ENCODE results near the gene G2E3.
"Not testable (repeated sequence)": the region's sequence is repeated elsewhere in the genome, so short reads cannot be mapped to it uniquely, and the experiment has no call there.

The G2E3 gene

GRCh38 chr14:30564235-30564867, 5.4 kb downstream of the G2E3 start:
- no peaks in the 10 kb centered on the region for H3K36me3 ChIP-seq (ENCODE audit: insufficient read depth, low read length)
- H3K4me1 ChIP-seq (ENCODE audit: control insufficient read depth, insufficient read depth, low read length) = peaks cover 7% of the 10 kb centered on the region

GRCh38 chr14:30564868-30565248, 5.9 kb downstream of the G2E3 start:
- H3K9ac ChIP-seq (ENCODE audit: low read depth, low read length) = no peak overlapping the region
- no peak overlapping the region for H3K4me2 ChIP-seq (ENCODE audit: low read length)
- H3K27me3 ChIP-seq (ENCODE audit: control insufficient read depth, insufficient read depth, low read length) = no peaks in the 10 kb centered on the region
- H3K36me3 ChIP-seq (ENCODE audit: insufficient read depth, low read length) = no peaks in the 10 kb centered on the region
- H3K4me1 ChIP-seq (ENCODE audit: control insufficient read depth, insufficient read depth, low read length) = peaks cover 7% of the 10 kb centered on the region
- H3K9me3 ChIP-seq (replicated peaks; ENCODE audit: low read length) = no peaks in the 10 kb centered on the region
- no peak overlapping the region for H3K4me3 ChIP-seq (ENCODE audit: low read length)

More at GRCh38 chr14:30564235-30564867, 5.4 kb downstream of the G2E3 start:
- Histone ChIP-seq H3K9me3 (replicated peaks; ENCODE audit: low read length) (no peaks in the 10 kb centered on the region), H3K27me3 (ENCODE audit: control insufficient read depth, insufficient read depth, low read length) (no peaks in the 10 kb centered on the region), H3K4me2 (ENCODE audit: low read length) (no peak overlapping the region), H3K4me3 (ENCODE audit: low read length) (no peak overlapping the region), H3K9ac (ENCODE audit: low read depth, low read length) (no peak overlapping the region)

- peaks cover 24% of the 10 kb centered on the region for H3K4me1 ChIP-seq (ENCODE audit: control insufficient read depth, insufficient read depth, low read length)
- no peak overlapping the region for H3K4me2 ChIP-seq (ENCODE audit: low read length)
- no peaks in the 10 kb centered on the region for H3K36me3 ChIP-seq (ENCODE audit: insufficient read depth, low read length)
- no peak overlapping the region for H3K4me3 ChIP-seq (ENCODE audit: low read length)
- H3K9me3 ChIP-seq (replicated peaks; ENCODE audit: low read length) = no peaks in the 10 kb centered on the region
- no peaks in the 10 kb centered on the region for H3K27me3 ChIP-seq (ENCODE audit: control insufficient read depth, insufficient read depth, low read length)
- H3K9ac ChIP-seq (ENCODE audit: low read depth, low read length) = no peak overlapping the region
These were observed 10.4 kb downstream of the G2E3 start for GRCh38 chr14:30569216-30569902.

GRCh38 chr14:30569903-30570226, 10.9 kb downstream of the G2E3 start:
- Histone ChIP-seq H3K4me2 (ENCODE audit: low read length) (no peak overlapping the region), H3K4me3 (ENCODE audit: low read length) (no peak overlapping the region), H3K36me3 (ENCODE audit: insufficient read depth, low read length) (no peaks in the 10 kb centered on the region), H3K27me3 (ENCODE audit: control insufficient read depth, insufficient read depth, low read length) (no peaks in the 10 kb centered on the region), H3K9me3 (replicated peaks; ENCODE audit: low read length) (no peaks in the 10 kb centered on the region), H3K9ac (ENCODE audit: low read depth, low read length) (no peak overlapping the region), H3K4me1 (ENCODE audit: control insufficient read depth, insufficient read depth, low read length) (peaks cover 24% of the 10 kb centered on the region)

GRCh38 chr14:30572237-30572636, 13.3 kb downstream of the G2E3 start:
- H3K4me3 ChIP-seq (ENCODE audit: low read length) = no peak overlapping the region
- no peaks in the 10 kb centered on the region for H3K27me3 ChIP-seq (ENCODE audit: control insufficient read depth, insufficient read depth, low read length)
- peaks cover 25% of the 10 kb centered on the region for H3K4me1 ChIP-seq (ENCODE audit: control insufficient read depth, insufficient read depth, low read length)
- H3K9me3 ChIP-seq (replicated peaks; ENCODE audit: low read length) = no peaks in the 10 kb centered on the region
- no peaks in the 10 kb centered on the region for H3K36me3 ChIP-seq (ENCODE audit: insufficient read depth, low read length)
- H3K9ac ChIP-seq (ENCODE audit: low read depth, low read length) = no peak overlapping the region
- H3K4me2 ChIP-seq (ENCODE audit: low read length) = no peak overlapping the region

GRCh38 chr14:30572771-30573170, 13.8 kb downstream of the G2E3 start:
- H3K36me3 ChIP-seq (ENCODE audit: insufficient read depth, low read length) = no peaks in the 10 kb centered on the region
- peaks cover 28% of the 10 kb centered on the region for H3K4me1 ChIP-seq (ENCODE audit: control insufficient read depth, insufficient read depth, low read length)
- no peak overlapping the region for H3K9ac ChIP-seq (ENCODE audit: low read depth, low read length)
- H3K27me3 ChIP-seq (ENCODE audit: control insufficient read depth, insufficient read depth, low read length) = no peaks in the 10 kb centered on the region
- no peaks in the 10 kb centered on the region for H3K9me3 ChIP-seq (replicated peaks; ENCODE audit: low read length)
- H3K4me3 ChIP-seq (ENCODE audit: low read length) = no peak overlapping the region
- no peak overlapping the region for H3K4me2 ChIP-seq (ENCODE audit: low read length)

GRCh38 chr14:30573226-30573814, 14.4 kb downstream of the G2E3 start:
- H3K36me3 ChIP-seq (ENCODE audit: insufficient read depth, low read length) = no peaks in the 10 kb centered on the region
- no peak overlapping the region for H3K4me3 ChIP-seq (ENCODE audit: low read length)
- H3K9me3 ChIP-seq (replicated peaks; ENCODE audit: low read length) = no peaks in the 10 kb centered on the region
- peaks cover 28% of the 10 kb centered on the region for H3K4me1 ChIP-seq (ENCODE audit: control insufficient read depth, insufficient read depth, low read length)
- no peak overlapping the region for H3K9ac ChIP-seq (ENCODE audit: low read depth, low read length)
- no peaks in the 10 kb centered on the region for H3K27me3 ChIP-seq (ENCODE audit: control insufficient read depth, insufficient read depth, low read length)
- no peak overlapping the region for H3K4me2 ChIP-seq (ENCODE audit: low read length)

GRCh38 chr14:30573966-30574365, 15.0 kb downstream of the G2E3 start:
- H3K4me3 ChIP-seq (ENCODE audit: low read length) = no peak overlapping the region

GRCh38 chr14:30574777-30575176, 15.8 kb downstream of the G2E3 start:
- H3K4me1 ChIP-seq (ENCODE audit: control insufficient read depth, insufficient read depth, low read length) = peaks cover 28% of the 10 kb centered on the region
- not testable (repeated sequence) for H3K4me2 ChIP-seq (ENCODE audit: low read length); H3K9ac ChIP-seq (ENCODE audit: low read depth, low read length); H3K27me3 ChIP-seq (ENCODE audit: control insufficient read depth, insufficient read depth, low read length); H3K36me3 ChIP-seq (ENCODE audit: insufficient read depth, low read length); H3K4me3 ChIP-seq (ENCODE audit: low read length); H3K9me3 ChIP-seq (replicated peaks; ENCODE audit: low read length)

More at GRCh38 chr14:30573966-30574365, 15.0 kb downstream of the G2E3 start:
- Histone ChIP-seq H3K4me2 (ENCODE audit: low read length) (no peak overlapping the region), H3K36me3 (ENCODE audit: insufficient read depth, low read length) (no peaks in the 10 kb centered on the region), H3K9me3 (replicated peaks; ENCODE audit: low read length) (no peaks in the 10 kb centered on the region), H3K27me3 (ENCODE audit: control insufficient read depth, insufficient read depth, low read length) (no peaks in the 10 kb centered on the region), H3K9ac (ENCODE audit: low read depth, low read length) (no peak overlapping the region), H3K4me1 (ENCODE audit: control insufficient read depth, insufficient read depth, low read length) (peaks cover 28% of the 10 kb centered on the region)

GRCh38 chr14:30576333-30576732, 17.4 kb downstream of the G2E3 start:
- not testable (repeated sequence) for H3K36me3 ChIP-seq (ENCODE audit: insufficient read depth, low read length); H3K9ac ChIP-seq (ENCODE audit: low read depth, low read length); H3K4me2 ChIP-seq (ENCODE audit: low read length); H3K9me3 ChIP-seq (replicated peaks; ENCODE audit: low read length); H3K27me3 ChIP-seq (ENCODE audit: control insufficient read depth, insufficient read depth, low read length); H3K4me3 ChIP-seq (ENCODE audit: low read length)
- peaks cover 19% of the 10 kb centered on the region for H3K4me1 ChIP-seq (ENCODE audit: control insufficient read depth, insufficient read depth, low read length)

GRCh38 chr14:30580616-30581282, 21.8 kb downstream of the G2E3 start:
- Histone ChIP-seq H3K9ac (ENCODE audit: low read depth, low read length) (no peak overlapping the region), H3K9me3 (replicated peaks; ENCODE audit: low read length) (no peaks in the 10 kb centered on the region), H3K27me3 (ENCODE audit: control insufficient read depth, insufficient read depth, low read length) (no peaks in the 10 kb centered on the region)

More at GRCh38 chr14:30580616-30581282, 21.8 kb downstream of the G2E3 start:
- no peak overlapping the region for H3K4me2 ChIP-seq (ENCODE audit: low read length)
- peaks cover 6% of the 10 kb centered on the region for H3K36me3 ChIP-seq (ENCODE audit: insufficient read depth, low read length)
- H3K4me3 ChIP-seq (ENCODE audit: low read length) = no peak overlapping the region
- H3K4me1 ChIP-seq (ENCODE audit: control insufficient read depth, insufficient read depth, low read length) = peaks cover 9% of the 10 kb centered on the region

Data from skeletal muscle satellite cell (primary cell).